Neuronal stem cell (in vitro differentiated cells): ENCODE data around the gene GPRIN3.

ENCODE experiments used
- DNase-seq: peaks from one replicate; pipeline ENCODE4 v3.0.0-alpha.2; 2013; ENCODE audit warnings: low spot score
- H2AFZ ChIP-seq: one replicate; pipeline ENCODE4 v1.6.1; 2013; ENCODE audit warnings: mild to moderate bottlenecking, low read length, inconsistent platforms
- H2AK5ac ChIP-seq: 2 replicates; pipeline ENCODE4 v1.6.1; 2013; ENCODE audit warnings: low read depth, mild to moderate bottlenecking, inconsistent platforms, low read length, moderate library complexity, mixed read lengths
- H2BK120ac ChIP-seq: 2 replicates; pipeline ENCODE4 v1.6.1; 2013; ENCODE audit warnings: low read depth, mild to moderate bottlenecking, inconsistent platforms, low read length, moderate library complexity, mixed read lengths
- H2BK12ac ChIP-seq: one replicate; pipeline ENCODE4 v1.6.1; 2013; ENCODE audit warnings: low read length, inconsistent platforms
- H2BK15ac ChIP-seq: 2 replicates; pipeline ENCODE4 v1.6.1; 2013; ENCODE audit warnings: mild to moderate bottlenecking, low read length, inconsistent platforms, mixed read lengths
- H2BK5ac ChIP-seq: one replicate; pipeline ENCODE4 v1.6.1; 2013; ENCODE audit warnings: inconsistent platforms, mild to moderate bottlenecking, low read length, moderate library complexity
- H3K14ac ChIP-seq: one replicate; pipeline ENCODE4 v1.6.1; 2013; ENCODE audit warnings: low read length, inconsistent platforms
- H3K18ac ChIP-seq: 2 replicates; pipeline ENCODE4 v1.6.1; 2013; ENCODE audit warnings: low read length, inconsistent platforms
- H3K23ac ChIP-seq: 2 replicates; pipeline ENCODE4 v1.6.1; 2013; ENCODE audit warnings: low read depth, mild to moderate bottlenecking, mixed read lengths, low read length, inconsistent platforms; ENCODE audit not compliant: poor library complexity
- H3K27ac ChIP-seq: replicated peaks from 3 replicates; pipeline ENCODE4 v1.5.1; 2013; ENCODE audit warnings: low read length, inconsistent platforms
- H3K27me3 ChIP-seq, 3 experiments: 2 replicates each; pipeline ENCODE4 v1.6.1; 2013; ENCODE audit warnings: low read length in 3 of 3, mild to moderate bottlenecking in 2 of 3, inconsistent platforms in 1 of 3, low read depth in 1 of 3, mixed read lengths in 1 of 3, moderate library complexity in 1 of 3; ENCODE audit not compliant: control insufficient read depth in 3 of 3, insufficient read depth in 3 of 3
- H3K36me3 ChIP-seq, 2 donors: replicated peaks in 1 of 2; 2 replicates each; pipeline ENCODE4 v1.6.1; 2013; ENCODE audit warnings: low read length in 2 of 2; ENCODE audit not compliant: control insufficient read depth in 2 of 2, insufficient read depth in 2 of 2
- H3K4ac ChIP-seq: 2 replicates; pipeline ENCODE4 v1.6.1; 2013; ENCODE audit warnings: inconsistent platforms, mild to moderate bottlenecking, low read length, moderate library complexity
- H3K4me1 ChIP-seq, 2 donors: 1 replicate in 1 of 2; 2 replicates in 1 of 2; pipeline ENCODE4 v1.6.1; 2013; ENCODE audit warnings: low read length in 2 of 2, low read depth in 1 of 2; ENCODE audit not compliant: control insufficient read depth in 2 of 2, insufficient read depth in 1 of 2
- H3K4me2 ChIP-seq: one replicate; pipeline ENCODE4 v1.6.1; 2013; ENCODE audit warnings: mild to moderate bottlenecking, low read length, inconsistent platforms; ENCODE audit not compliant: insufficient read depth, poor library complexity, severe bottlenecking
- H3K4me3 ChIP-seq, 2 donors: 2 replicates each; pipeline ENCODE4 v1.5.1; 2013; ENCODE audit warnings: low read length in 2 of 2, mild to moderate bottlenecking in 2 of 2, inconsistent platforms in 1 of 2, moderate library complexity in 1 of 2
- H3K79me1 ChIP-seq: one replicate; pipeline ENCODE4 v1.6.1; 2013; ENCODE audit warnings: low read depth, mild to moderate bottlenecking, inconsistent platforms, low read length, moderate library complexity
- H3K9ac ChIP-seq: one replicate; pipeline ENCODE4 v1.6.1; 2013; ENCODE audit warnings: mild to moderate bottlenecking, low read depth, low read length, inconsistent platforms; ENCODE audit not compliant: poor library complexity
- H3K9me3 ChIP-seq, 2 donors: replicated peaks in 1 of 2; 2 replicates each; pipeline versions ENCODE3 to v1.6.1; 2013; ENCODE audit warnings: low read length in 2 of 2, mild to moderate bottlenecking in 2 of 2, inconsistent platforms in 1 of 2, low read depth in 1 of 2, mixed read lengths in 1 of 2, moderate library complexity in 1 of 2; ENCODE audit not compliant: control insufficient read depth in 2 of 2, insufficient read depth in 1 of 2
- H4K8ac ChIP-seq: one replicate; pipeline ENCODE4 v1.6.1; 2013; ENCODE audit warnings: low read depth, mild to moderate bottlenecking, inconsistent platforms, low read length, moderate library complexity
- H4K91ac ChIP-seq: one replicate; pipeline ENCODE4 v1.6.1; 2013; ENCODE audit warnings: low read length, low read depth, mild to moderate bottlenecking, inconsistent platforms; ENCODE audit not compliant: poor library complexity
- WGBS, 2 donors: extraction: QIAGEN DNeasy Blood & Tissue Kit; methylation state at CpG; one replicate each; pipeline ENCODE4 v1.1.7; 2013; ENCODE audit warnings: missing lambda C conversion rate in 2 of 2, mixed read lengths in 1 of 2; ENCODE audit not compliant: insufficient read length in 2 of 2, insufficient replicate concordance in 1 of 2; ENCODE audit errors: extremely low coverage in 2 of 2; 5-methylcytosine and 5-hydroxymethylcytosine counted together

GPRIN3 gene

GRCh38 chr4:89290727-89291516 is 16.7 kb downstream of the GPRIN3 start:
- Histone ChIP-seq H2AFZ (no peak overlapping the region), H2AK5ac (no peak overlapping the region), H3K36me3 (no peaks in the 10 kb centered on the region), H3K23ac (no peak overlapping the region), H3K9me3 (no peaks in the 10 kb centered on the region), H3K4me3 (no peak overlapping the region), H2BK15ac (no peak overlapping the region), H4K8ac (no peak overlapping the region), H2BK12ac (no peak overlapping the region), H2BK120ac (no peak overlapping the region), H3K4ac (no peak overlapping the region), H3K27ac (no peak overlapping the region), H3K18ac (no peak overlapping the region), H3K4me2 (no peak overlapping the region), H3K14ac (no peak overlapping the region), H3K27me3 (no peaks in the 10 kb centered on the region), H3K79me1 (no peaks in the 10 kb centered on the region), H3K9ac (no peak overlapping the region), H2BK5ac (no peak overlapping the region), H4K91ac (no peak overlapping the region), H3K4me1 (no peaks in the 10 kb centered on the region)
- WGBS, 2 donors = no CpG with 5 or more reads among the region's 6 CpGs
- DNase-seq = no peak

DNA sequence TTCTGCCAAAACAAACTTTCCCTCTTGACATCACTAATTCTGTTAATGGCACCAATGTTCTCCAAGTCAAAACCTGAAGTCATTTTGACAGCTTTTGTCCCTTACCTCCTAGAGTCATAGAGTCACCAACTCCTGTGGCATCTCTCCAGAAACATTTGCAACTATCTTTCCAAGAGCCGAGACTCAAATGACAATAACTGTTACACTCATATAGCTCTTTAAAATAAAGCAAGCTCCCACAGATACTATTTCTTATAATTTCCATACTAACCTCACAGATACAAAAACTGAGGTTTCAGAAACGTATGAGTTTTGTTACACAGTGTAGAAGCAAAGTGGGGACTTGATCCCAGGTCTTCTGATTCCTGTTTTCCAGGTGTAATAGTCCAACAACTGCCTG is 18.3 kb downstream of the GPRIN3 start:
- no peak for DNase-seq
- Histone ChIP-seq H3K9me3 (no peaks in the 10 kb centered on the region), H3K14ac (no peak overlapping the region), H2BK5ac (no peak overlapping the region), H2AK5ac (no peak overlapping the region), H4K91ac (no peak overlapping the region), H3K4me2 (no peak overlapping the region), H2BK120ac (no peak overlapping the region), H3K79me1 (no peaks in the 10 kb centered on the region), H3K27me3 (no peaks in the 10 kb centered on the region), H2BK15ac (no peak overlapping the region), H3K4me3 (no peak overlapping the region), H2BK12ac (no peak overlapping the region), H3K4ac (no peak overlapping the region), H4K8ac (no peak overlapping the region), H3K4me1 (no peaks in the 10 kb centered on the region), H3K36me3 (no peaks in the 10 kb centered on the region), H3K18ac (no peak overlapping the region), H2AFZ (no peak overlapping the region), H3K23ac (no peak overlapping the region), H3K9ac (no peak overlapping the region), H3K27ac (no peak overlapping the region)
- WGBS, 2 donors = no CpG with 5 or more reads among the region's 2 CpGs

DNA sequence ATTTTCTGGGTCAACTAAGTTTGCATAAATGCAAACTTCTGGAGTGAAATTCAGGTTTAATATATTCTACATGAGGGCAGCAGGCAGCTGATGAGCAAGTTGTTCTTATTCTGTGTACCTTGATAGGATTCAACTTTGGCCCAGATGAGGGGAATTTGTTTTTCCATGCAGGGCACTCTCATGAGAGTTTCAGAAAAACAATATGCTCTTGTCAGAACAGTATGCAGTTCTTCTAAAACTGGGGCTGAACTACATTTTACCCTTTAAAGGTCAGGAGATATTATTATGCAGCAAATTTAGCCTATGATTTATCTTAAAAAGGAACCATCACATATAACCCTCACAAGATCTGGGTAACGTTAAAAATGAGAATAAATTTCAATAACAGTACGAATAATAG is 19.2 kb downstream of the GPRIN3 start:
- no peaks in the 10 kb centered on the region for H3K36me3 ChIP-seq
- no peak overlapping the region for H2BK120ac ChIP-seq
- H4K91ac ChIP-seq = no peak overlapping the region
- no peak overlapping the region for H3K4ac ChIP-seq
- H3K79me1 ChIP-seq = no peaks in the 10 kb centered on the region
- DNase-seq = no peak
- H3K4me3 ChIP-seq = no peak overlapping the region
- no CpG with 5 or more reads among the region's 2 CpGs for WGBS, 2 donors
- no peak overlapping the region for H2AFZ ChIP-seq
- H3K9ac ChIP-seq = no peak overlapping the region
- H2BK12ac ChIP-seq = no peak overlapping the region
- H2AK5ac ChIP-seq = no peak overlapping the region
- H3K4me1 ChIP-seq = no peaks in the 10 kb centered on the region
- H4K8ac ChIP-seq = no peak overlapping the region
- H3K14ac ChIP-seq = no peak overlapping the region
- H2BK15ac ChIP-seq = no peak overlapping the region
- no peak overlapping the region for H3K27ac ChIP-seq
- H3K4me2 ChIP-seq = no peak overlapping the region
- no peak overlapping the region for H3K23ac ChIP-seq
- no peaks in the 10 kb centered on the region for H3K27me3 ChIP-seq
- H3K9me3 ChIP-seq = no peaks in the 10 kb centered on the region
- H2BK5ac ChIP-seq = no peak overlapping the region
- H3K18ac ChIP-seq = no peak overlapping the region

DNA sequence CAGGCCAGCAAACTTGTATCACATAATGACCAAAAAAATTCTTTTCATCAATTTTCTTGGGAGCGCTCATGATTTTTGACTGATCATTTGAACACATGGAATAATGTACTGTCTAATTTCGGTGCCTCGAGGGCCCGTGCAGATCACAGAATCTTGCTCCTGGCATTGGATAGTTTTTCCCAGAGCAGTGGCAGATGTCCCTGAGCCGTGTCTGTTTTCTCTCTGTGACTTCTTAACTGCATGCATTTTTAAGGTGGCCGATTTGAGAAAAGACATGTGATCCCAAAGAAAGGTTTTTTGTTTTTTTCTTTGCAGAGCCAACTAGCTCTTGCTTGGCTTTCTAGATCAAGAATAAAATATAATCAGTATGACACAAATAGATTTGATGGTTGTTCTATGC is 19.7 kb downstream of the GPRIN3 start:
- WGBS, 2 donors = no CpG with 5 or more reads among the region's 6 CpGs
- Histone ChIP-seq H2AK5ac (no peak overlapping the region), H2BK15ac (no peak overlapping the region), H3K27me3 (no peaks in the 10 kb centered on the region), H3K4me2 (no peak overlapping the region), H3K27ac (no peak overlapping the region), H3K4me1 (no peaks in the 10 kb centered on the region), H4K8ac (no peak overlapping the region), H2BK120ac (no peak overlapping the region), H3K9ac (no peak overlapping the region), H4K91ac (no peak overlapping the region), H2BK5ac (no peak overlapping the region), H3K4me3 (no peak overlapping the region), H3K9me3 (no peaks in the 10 kb centered on the region), H3K79me1 (no peaks in the 10 kb centered on the region), H3K14ac (no peak overlapping the region), H3K36me3 (no peaks in the 10 kb centered on the region), H3K18ac (no peak overlapping the region), H3K23ac (no peak overlapping the region), H2BK12ac (no peak overlapping the region), H3K4ac (no peak overlapping the region), H2AFZ (no peak overlapping the region)
- no peak for DNase-seq
